Memory B cell (primary cell): ENCODE results near the gene CTIF.

ENCODE experiments used
- ATAC-seq: fragments of 150-1000 bp; cut with Tn5 transposase; 2 replicates; pipeline ENCODE4 v1.10.0; 2021; ENCODE audit warnings: low read depth, mild to moderate bottlenecking, moderate library complexity
- DNase-seq, 2 donors: peaks; one replicate each; pipeline ENCODE4 v3.0.0; 2022; ENCODE audit warnings: low spot score in 2 of 2
- H3K27ac Mint-ChIP-seq: one replicate; pipeline ENCODE4 v1.8.0; 2022; ENCODE audit warnings: mild to moderate bottlenecking, moderate library complexity, mixed read lengths
- H3K27me3 Mint-ChIP-seq: one replicate; pipeline ENCODE4 v1.8.0; 2022; ENCODE audit warnings: mixed read lengths
- H3K36me3 Mint-ChIP-seq: one replicate; pipeline ENCODE4 v1.8.0; 2022; ENCODE audit warnings: mild to moderate bottlenecking, mixed read lengths
- H3K4me1 Mint-ChIP-seq: one replicate; pipeline ENCODE4 v1.8.0; 2022; ENCODE audit warnings: mixed read lengths
- H3K4me3 Mint-ChIP-seq: one replicate; pipeline ENCODE4 v1.8.0; 2022; ENCODE audit warnings: mild to moderate bottlenecking, moderate library complexity, mixed read lengths
- H3K9me3 Mint-ChIP-seq: one replicate; pipeline ENCODE4 v1.8.0; 2022; ENCODE audit warnings: mixed read lengths

The CTIF gene

GRCh38 chr18:48552130-48552529, 13.3 kb downstream of the CTIF start:
- Mint-ChIP-seq H3K9me3 (no peaks in the 10 kb centered on the region), H3K27me3 (no peaks in the 10 kb centered on the region), H3K4me1 (peaks cover 2% of the 10 kb centered on the region), H3K36me3 (no peaks in the 10 kb centered on the region), H3K4me3 (no peak overlapping the region), H3K27ac (no peak overlapping the region)
- no peak for ATAC-seq
- no peak for DNase-seq

GRCh38 chr18:48553236-48553635, 14.4 kb downstream of the CTIF start:
- no peaks in the 10 kb centered on the region for H3K9me3 Mint-ChIP-seq
- peaks cover 1% of the 10 kb centered on the region for H3K36me3 Mint-ChIP-seq
- H3K27ac Mint-ChIP-seq, result no peak overlapping the region
- no peaks in the 10 kb centered on the region for H3K27me3 Mint-ChIP-seq
- no peak for ATAC-seq
- peaks cover 2% of the 10 kb centered on the region for H3K4me1 Mint-ChIP-seq
- H3K4me3 Mint-ChIP-seq, result no peak overlapping the region
- no peak for DNase-seq

GRCh38 chr18:48554610-48555400, 16.0 kb downstream of the CTIF start:
- Mint-ChIP-seq H3K27ac (no peak overlapping the region), H3K36me3 (peaks cover 1% of the 10 kb centered on the region), H3K4me1 (no peaks in the 10 kb centered on the region), H3K4me3 (no peak overlapping the region), H3K9me3 (no peaks in the 10 kb centered on the region), H3K27me3 (no peaks in the 10 kb centered on the region)
- ATAC-seq (no peak), DNase-seq (no peak)

GRCh38 chr18:48555465-48555995, 16.7 kb downstream of the CTIF start:
- no peak overlapping the region for H3K4me3 Mint-ChIP-seq
- no peaks in the 10 kb centered on the region for H3K4me1 Mint-ChIP-seq
- no peaks in the 10 kb centered on the region for H3K27me3 Mint-ChIP-seq
- H3K9me3 Mint-ChIP-seq, result no peaks in the 10 kb centered on the region
- ATAC-seq (no peak), DNase-seq (no peak)
- no peak overlapping the region for H3K27ac Mint-ChIP-seq
- H3K36me3 Mint-ChIP-seq, result peaks cover 1% of the 10 kb centered on the region

GRCh38 chr18:48557640-48558174, 18.9 kb downstream of the CTIF start:
- ATAC-seq (no peak), DNase-seq (no peak)
- H3K4me1 Mint-ChIP-seq, result no peaks in the 10 kb centered on the region
- H3K4me3 Mint-ChIP-seq, result no peak overlapping the region
- H3K27me3 Mint-ChIP-seq, result no peaks in the 10 kb centered on the region
- H3K36me3 Mint-ChIP-seq, result peaks cover 1% of the 10 kb centered on the region
- H3K9me3 Mint-ChIP-seq, result no peaks in the 10 kb centered on the region
- no peak overlapping the region for H3K27ac Mint-ChIP-seq

- Mint-ChIP-seq H3K36me3 (peaks cover 1% of the 10 kb centered on the region), H3K4me3 (no peak overlapping the region), H3K4me1 (no peaks in the 10 kb centered on the region), H3K9me3 (no peaks in the 10 kb centered on the region), H3K27ac (no peak overlapping the region), H3K27me3 (no peaks in the 10 kb centered on the region)
- ATAC-seq (no peak), DNase-seq (no peak)
Observed at GRCh38 chr18:48558248-48558647, 19.4 kb downstream of the CTIF start.

- Mint-ChIP-seq H3K4me1 (no peaks in the 10 kb centered on the region), H3K9me3 (no peaks in the 10 kb centered on the region), H3K36me3 (peaks cover 1% of the 10 kb centered on the region), H3K4me3 (no peak overlapping the region), H3K27ac (no peak overlapping the region), H3K27me3 (no peaks in the 10 kb centered on the region)
- DNase-seq (no peak), ATAC-seq (no peak)
Observed at GRCh38 chr18:48560491-48560890, 21.7 kb downstream of the CTIF start.

GRCh38 chr18:48562075-48562474, 23.2 kb downstream of the CTIF start:
- no peaks in the 10 kb centered on the region for H3K27me3 Mint-ChIP-seq
- no peak for ATAC-seq

GRCh38 chr18:48563027-48563426, 24.2 kb downstream of the CTIF start:
- Mint-ChIP-seq H3K27ac (no peak overlapping the region), H3K9me3 (peaks cover 4% of the 10 kb centered on the region), H3K36me3 (peaks cover 6% of the 10 kb centered on the region), H3K27me3 (peaks cover 3% of the 10 kb centered on the region), H3K4me3 (no peak overlapping the region), H3K4me1 (peaks cover 3% of the 10 kb centered on the region)
- no peak for ATAC-seq
- DNase-seq, result no peak

More at GRCh38 chr18:48562075-48562474, 23.2 kb downstream of the CTIF start:
- H3K4me1 Mint-ChIP-seq, result no peaks in the 10 kb centered on the region
- no peaks in the 10 kb centered on the region for H3K9me3 Mint-ChIP-seq
- no peak for DNase-seq
- no peak overlapping the region for H3K4me3 Mint-ChIP-seq
- no peak overlapping the region for H3K27ac Mint-ChIP-seq
- H3K36me3 Mint-ChIP-seq, result peaks cover 1% of the 10 kb centered on the region

- no peak overlapping the region for H3K27ac Mint-ChIP-seq
- peaks cover 6% of the 10 kb centered on the region for H3K9me3 Mint-ChIP-seq
- ATAC-seq (no peak), DNase-seq (no peak)
- peaks cover 3% of the 10 kb centered on the region for H3K27me3 Mint-ChIP-seq
- H3K4me1 Mint-ChIP-seq, result peaks cover 3% of the 10 kb centered on the region
- peaks cover 6% of the 10 kb centered on the region for H3K36me3 Mint-ChIP-seq
- H3K4me3 Mint-ChIP-seq, result no peak overlapping the region
Observed at GRCh38 chr18:48564139-48564538, 25.3 kb downstream of the CTIF start.

GRCh38 chr18:48565105-48565504, 26.3 kb downstream of the CTIF start:
- peaks cover 3% of the 10 kb centered on the region for H3K27me3 Mint-ChIP-seq
- H3K27ac Mint-ChIP-seq, result no peak overlapping the region
- no peak for DNase-seq
- ATAC-seq, result no peak
- peaks cover 6% of the 10 kb centered on the region for H3K9me3 Mint-ChIP-seq
- no peak overlapping the region for H3K4me3 Mint-ChIP-seq
- H3K4me1 Mint-ChIP-seq, result peaks cover 3% of the 10 kb centered on the region
- H3K36me3 Mint-ChIP-seq, result peaks cover 6% of the 10 kb centered on the region

- DNase-seq, result no peak
- peaks cover 6% of the 10 kb centered on the region for H3K36me3 Mint-ChIP-seq
- no peak overlapping the region for H3K4me3 Mint-ChIP-seq
- peaks cover 3% of the 10 kb centered on the region for H3K27me3 Mint-ChIP-seq
- ATAC-seq, result no peak
- peaks cover 6% of the 10 kb centered on the region for H3K9me3 Mint-ChIP-seq
- peaks cover 3% of the 10 kb centered on the region for H3K4me1 Mint-ChIP-seq
- no peak overlapping the region for H3K27ac Mint-ChIP-seq
Observed at GRCh38 chr18:48566589-48566988, 27.8 kb downstream of the CTIF start.

- Mint-ChIP-seq H3K27ac (no peak overlapping the region), H3K4me3 (no peak overlapping the region), H3K27me3 (peaks cover 3% of the 10 kb centered on the region), H3K36me3 (peaks cover 6% of the 10 kb centered on the region), H3K9me3 (peaks cover 6% of the 10 kb centered on the region), H3K4me1 (peaks cover 3% of the 10 kb centered on the region)
- ATAC-seq (no peak), DNase-seq (no peak)
Observed at GRCh38 chr18:48567388-48567787, 28.6 kb downstream of the CTIF start.

- no peak for ATAC-seq
- H3K4me3 Mint-ChIP-seq, result no peak overlapping the region
- peaks cover 6% of the 10 kb centered on the region for H3K36me3 Mint-ChIP-seq
- peaks cover 6% of the 10 kb centered on the region for H3K9me3 Mint-ChIP-seq
- no peak overlapping the region for H3K27ac Mint-ChIP-seq
- peaks cover 3% of the 10 kb centered on the region for H3K27me3 Mint-ChIP-seq
- DNase-seq, result no peak
- peaks cover 3% of the 10 kb centered on the region for H3K4me1 Mint-ChIP-seq
Observed at GRCh38 chr18:48569139-48569914, 30.5 kb downstream of the CTIF start.
